AG08396 (cell line): Measurements from ENCODE around the gene SEMA6D.

Source experiments
- DNase-seq: peaks from one replicate; pipeline ENCODE4 v3.0.0; 2012; ENCODE audit warnings: low spot score, mixed read lengths

Gene SEMA6D, protein sequence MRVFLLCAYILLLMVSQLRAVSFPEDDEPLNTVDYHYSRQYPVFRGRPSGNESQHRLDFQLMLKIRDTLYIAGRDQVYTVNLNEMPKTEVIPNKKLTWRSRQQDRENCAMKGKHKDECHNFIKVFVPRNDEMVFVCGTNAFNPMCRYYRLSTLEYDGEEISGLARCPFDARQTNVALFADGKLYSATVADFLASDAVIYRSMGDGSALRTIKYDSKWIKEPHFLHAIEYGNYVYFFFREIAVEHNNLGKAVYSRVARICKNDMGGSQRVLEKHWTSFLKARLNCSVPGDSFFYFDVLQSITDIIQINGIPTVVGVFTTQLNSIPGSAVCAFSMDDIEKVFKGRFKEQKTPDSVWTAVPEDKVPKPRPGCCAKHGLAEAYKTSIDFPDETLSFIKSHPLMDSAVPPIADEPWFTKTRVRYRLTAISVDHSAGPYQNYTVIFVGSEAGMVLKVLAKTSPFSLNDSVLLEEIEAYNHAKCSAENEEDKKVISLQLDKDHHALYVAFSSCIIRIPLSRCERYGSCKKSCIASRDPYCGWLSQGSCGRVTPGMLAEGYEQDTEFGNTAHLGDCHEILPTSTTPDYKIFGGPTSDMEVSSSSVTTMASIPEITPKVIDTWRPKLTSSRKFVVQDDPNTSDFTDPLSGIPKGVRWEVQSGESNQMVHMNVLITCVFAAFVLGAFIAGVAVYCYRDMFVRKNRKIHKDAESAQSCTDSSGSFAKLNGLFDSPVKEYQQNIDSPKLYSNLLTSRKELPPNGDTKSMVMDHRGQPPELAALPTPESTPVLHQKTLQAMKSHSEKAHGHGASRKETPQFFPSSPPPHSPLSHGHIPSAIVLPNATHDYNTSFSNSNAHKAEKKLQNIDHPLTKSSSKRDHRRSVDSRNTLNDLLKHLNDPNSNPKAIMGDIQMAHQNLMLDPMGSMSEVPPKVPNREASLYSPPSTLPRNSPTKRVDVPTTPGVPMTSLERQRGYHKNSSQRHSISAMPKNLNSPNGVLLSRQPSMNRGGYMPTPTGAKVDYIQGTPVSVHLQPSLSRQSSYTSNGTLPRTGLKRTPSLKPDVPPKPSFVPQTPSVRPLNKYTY

GRCh38 chr15:47717036-47717612 lies at the start of gene SEMA6D:
TSS of gene SEMA6D (plus strand) at chr15:47717505. CDS start at chr15:47759799, 42,294 bp downstream.
- peak; percentile 91 for DNase-seq

DNA sequence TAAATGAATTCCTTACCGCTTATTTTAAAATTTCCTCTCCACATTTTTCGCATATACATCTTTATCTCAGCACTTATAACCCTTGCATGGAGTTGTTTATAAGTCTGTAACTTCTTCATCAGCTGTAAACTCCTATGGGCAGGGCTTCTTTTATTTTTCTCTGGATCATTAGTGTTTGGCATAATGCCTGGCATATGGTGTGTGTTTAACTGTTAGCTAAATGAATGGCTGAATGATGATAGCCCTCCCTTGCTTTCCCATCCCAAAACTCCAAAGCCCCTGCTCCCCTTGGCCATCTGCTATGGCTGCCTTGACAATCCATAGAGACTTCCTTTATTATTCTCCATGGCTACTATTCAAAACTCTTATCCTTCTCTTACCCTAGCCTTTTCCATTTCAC lies 48.1 kb upstream of the SEMA6D start:
- no peak for DNase-seq

GRCh38 chr15:47670365-47670764 lies 46.9 kb upstream of the SEMA6D start:
- DNase-seq, result no peak

- DNase-seq, result no peak
Observed at GRCh38 chr15:47673232-47673761, 44.0 kb upstream of the SEMA6D start.

- no peak for DNase-seq
Observed at GRCh38 chr15:47674586-47675232, 42.6 kb upstream of the SEMA6D start.

DNA sequence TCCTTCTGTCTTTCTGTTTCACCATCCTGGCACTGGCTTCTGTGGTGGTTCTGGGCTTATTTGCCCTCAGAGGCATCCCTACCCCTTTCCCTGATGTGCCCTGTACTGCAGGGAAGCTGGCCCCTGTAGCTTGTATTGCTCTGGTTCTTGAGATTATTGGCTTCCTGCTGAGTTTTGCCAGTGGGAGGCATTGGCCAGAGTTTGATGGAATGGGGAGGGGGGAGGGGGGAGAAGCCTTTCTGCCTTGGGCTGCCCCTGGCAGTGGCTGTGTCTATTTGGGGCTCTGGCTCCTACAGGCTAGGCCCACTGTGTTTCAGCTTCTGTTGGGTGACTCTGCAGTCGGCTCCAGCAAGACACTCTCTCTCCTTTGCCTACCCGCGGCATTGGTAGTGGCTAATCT lies 41.6 kb upstream of the SEMA6D start:
- no peak for DNase-seq

DNA sequence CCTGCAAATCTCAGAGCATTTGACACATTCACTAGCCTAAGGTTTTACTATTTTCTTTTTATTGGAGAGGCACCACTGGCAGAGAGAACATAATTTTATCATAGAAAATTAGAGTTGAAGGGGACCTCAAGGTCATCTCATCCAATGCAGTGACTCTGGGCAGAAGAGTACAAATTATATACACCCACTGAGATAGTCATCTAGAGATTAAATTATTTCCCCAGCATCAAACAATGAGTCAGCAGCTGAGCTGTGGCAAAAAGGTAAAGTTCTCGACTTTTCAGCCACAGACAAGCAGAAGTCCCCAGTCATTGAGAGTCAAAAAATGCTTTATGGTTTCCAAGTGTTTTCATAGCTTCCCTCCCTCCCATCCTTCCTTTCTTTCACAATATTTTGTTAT lies 39.3 kb upstream of the SEMA6D start:
- DNase-seq, result no peak

- no peak for DNase-seq
Observed at GRCh38 chr15:47682661-47683060, 34.6 kb upstream of the SEMA6D start.

- DNase-seq, result no peak
Observed at GRCh38 chr15:47685141-47685870, 32.0 kb upstream of the SEMA6D start.

DNA sequence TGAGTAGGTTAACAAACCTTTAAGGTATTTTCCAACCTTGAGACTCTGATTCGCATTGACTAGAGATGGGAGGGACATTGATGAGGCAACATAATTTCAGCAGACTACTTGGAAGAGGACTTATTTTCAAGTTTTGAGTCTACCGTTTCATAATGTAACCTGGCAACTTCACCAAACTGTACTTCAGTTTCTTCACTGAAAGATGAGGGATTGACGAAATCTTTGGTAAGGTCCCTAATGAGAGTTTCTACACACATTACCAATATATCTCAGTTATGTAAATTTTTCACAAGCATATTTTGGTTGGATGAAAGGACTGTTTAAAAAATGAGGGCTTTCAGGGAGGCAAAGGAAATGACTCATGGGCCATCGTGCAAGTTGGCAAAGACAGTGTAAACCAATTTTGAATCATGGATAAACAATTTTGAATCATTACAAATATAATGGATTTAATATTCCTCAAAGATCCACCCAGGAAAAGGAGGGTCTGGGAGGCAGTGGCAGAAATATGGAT lies 28.7 kb upstream of the SEMA6D start:
- DNase-seq, result peak; percentile 25

DNA sequence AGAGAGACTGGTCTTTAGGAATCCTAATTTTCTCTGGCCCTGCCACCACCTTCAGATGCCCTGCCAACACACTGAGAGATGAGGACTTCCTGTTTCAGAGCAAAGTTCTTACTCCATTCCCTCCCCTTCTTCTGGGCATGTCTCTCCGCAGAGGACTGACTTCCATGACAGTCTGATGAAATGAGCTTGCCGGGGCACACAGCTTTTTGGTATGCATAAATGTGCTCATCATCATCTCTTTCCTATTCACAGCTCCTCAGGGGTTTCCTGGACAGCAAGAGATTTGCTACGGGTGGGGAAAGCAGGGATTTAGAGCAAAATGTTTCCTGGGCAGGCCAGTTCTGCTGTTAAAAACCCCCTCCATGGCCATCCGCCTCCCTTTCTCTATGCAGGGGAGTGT lies 27.6 kb upstream of the SEMA6D start:
- no peak for DNase-seq

GRCh38 chr15:47691882-47692281 lies 25.4 kb upstream of the SEMA6D start:
- no peak for DNase-seq

DNA sequence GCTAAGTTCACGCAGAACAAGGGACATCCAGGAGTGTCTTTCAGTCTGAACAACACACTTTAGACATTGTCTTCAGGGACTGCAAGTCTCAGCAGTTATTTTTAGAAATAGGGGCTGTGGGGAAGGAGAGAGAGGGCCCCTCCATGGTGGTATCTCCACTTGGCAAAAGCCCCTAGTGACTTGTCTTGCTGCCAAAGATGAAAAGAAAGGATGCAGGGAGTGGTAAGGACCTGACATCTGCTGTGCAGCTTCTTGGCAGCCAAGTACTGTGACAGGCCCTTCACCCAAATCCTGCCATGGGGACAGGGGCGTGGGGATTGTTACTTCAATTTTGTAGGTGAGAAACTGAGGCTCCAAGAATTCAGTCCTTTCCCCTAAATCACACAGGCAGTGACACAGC lies 21.0 kb upstream of the SEMA6D start:
- DNase-seq, result no peak

GRCh38 chr15:47705281-47705997 lies 11.9 kb upstream of the SEMA6D start:
- no peak for DNase-seq

- no peak for DNase-seq
Observed at GRCh38 chr15:47707391-47707790, 9.9 kb upstream of the SEMA6D start.

DNA sequence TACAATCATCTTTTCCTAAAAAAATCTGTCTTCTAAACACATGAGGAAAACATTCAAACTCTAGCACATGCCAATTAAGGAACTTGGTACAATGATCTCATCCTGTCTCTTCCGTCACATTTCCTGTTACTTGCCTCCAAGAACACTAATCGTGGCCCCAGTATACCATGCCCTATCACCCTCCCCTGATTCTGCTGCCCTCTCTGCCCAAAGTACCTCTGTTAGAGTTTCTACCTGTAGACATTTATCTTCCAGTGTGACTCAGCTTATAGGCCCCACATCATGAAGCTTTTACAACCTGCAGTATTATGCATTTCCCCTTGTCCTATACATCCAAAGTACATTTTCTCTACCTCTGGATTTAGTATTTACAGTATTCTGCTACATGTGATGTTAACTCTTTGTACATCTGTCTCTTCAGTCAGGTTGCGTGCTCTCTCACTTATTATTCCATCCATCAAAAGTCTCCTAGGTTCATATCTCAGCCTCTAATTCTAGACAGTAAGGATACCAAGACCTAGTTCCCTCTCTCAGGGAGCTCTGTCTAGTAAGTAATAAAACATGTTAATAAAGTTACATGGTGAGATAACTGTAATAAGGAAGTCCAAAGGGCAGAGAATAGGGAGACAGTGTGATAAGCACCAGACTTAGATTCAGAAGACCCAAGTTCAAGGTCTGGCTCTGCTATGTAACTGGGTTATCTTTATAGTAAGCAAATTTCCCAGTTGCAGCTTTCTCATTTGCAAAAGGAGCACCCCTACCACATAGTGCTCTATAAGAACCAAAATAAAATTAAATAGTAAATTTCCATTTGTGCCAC lies 8.9 kb upstream of the SEMA6D start:
- no peak for DNase-seq

DNA sequence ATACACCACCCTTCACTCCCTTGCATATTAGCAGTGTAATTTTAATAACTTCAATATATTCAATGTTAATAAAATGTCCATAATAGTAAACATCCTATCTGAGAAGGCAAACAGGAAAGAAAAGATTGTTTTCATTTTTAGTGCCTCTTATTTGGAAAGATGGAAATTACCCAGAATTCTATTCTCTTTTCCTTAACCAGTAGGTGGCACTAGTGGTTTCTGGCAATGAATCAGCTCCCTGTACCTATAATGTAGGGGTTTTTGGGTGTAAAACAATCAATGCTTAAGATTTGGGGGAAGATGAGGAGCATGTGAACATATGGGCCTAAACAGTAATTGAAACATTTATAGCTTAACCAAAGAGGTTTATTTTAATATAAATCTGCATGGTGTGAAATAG lies 5.7 kb upstream of the SEMA6D start:
- DNase-seq, result no peak

DNA sequence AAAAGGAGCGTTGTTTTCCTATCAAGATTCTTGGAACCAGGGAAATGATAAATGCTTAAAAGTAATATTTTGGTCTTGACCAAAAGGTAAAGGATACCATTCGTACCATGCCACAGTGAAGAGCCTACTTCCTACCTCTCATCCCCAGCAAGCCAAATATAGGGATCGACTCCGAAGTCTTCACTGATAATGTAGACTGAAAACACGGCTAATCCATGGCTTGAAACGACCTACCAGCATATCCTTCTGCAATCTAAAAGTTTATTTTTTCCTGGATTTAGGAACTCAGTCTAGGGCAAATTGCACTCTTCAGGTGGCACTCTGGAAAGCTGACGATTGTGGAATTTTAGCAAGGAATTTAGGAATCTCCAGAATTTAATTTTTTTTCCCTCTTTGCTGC lies 1.9 kb upstream of the SEMA6D start:
- no peak for DNase-seq

DNA sequence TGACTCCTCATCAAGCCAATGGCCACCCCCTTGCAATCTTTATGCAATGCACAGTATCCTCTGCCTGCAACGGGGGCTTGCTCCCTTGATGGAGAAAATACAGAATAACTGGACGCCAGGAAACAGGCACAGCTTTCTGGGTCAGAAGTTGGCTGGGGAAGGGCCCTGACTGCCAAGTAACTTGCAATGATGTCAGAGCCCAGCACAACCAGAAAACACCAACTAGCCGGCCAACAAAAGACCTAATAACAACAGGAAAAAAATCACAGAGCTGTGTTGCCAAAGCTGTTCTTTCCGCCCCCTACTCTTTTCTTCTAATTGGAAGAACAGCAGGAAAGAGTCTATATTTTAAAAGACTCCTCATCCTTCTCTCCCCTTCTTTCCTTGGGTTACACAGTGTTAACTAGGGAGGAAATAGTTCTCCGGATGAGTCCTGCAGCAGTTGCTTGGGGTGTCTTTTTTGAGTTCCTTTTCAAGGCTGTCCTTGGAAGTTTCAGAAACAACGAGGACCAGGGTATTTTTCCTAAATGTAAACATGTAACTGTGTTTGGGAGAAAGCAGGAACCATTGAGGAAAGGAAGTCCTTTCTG lies 1.4 kb upstream of the SEMA6D start:
- DNase-seq, result peak; percentile 52
